Dermis microvascular lymphatic vessel endothelial cell (primary cell): ENCODE results near the gene PISD. TPM values are rescaled to one million over a fixed set of nuclear protein-coding genes. Genes with fewer than 3 reads are reported as not detected.

Experiments used
- DNase-seq, 2 donors: peaks; one replicate each; pipeline versions ENCODE4 v3.0.0 to v3.0.0-alpha.2; 2010; ENCODE audit warnings: low read depth in 2 of 2
- total RNA-seq: library from RNA; depleted of rRNA; stranded (reverse); fragments of >200 nt; gene quantifications from 2 replicates; pipeline ENCODE4 v1.2.1, GENCODE V29; 2014

Gene PISD
- total RNA-seq, 1 donor from 2014 or later: 19.8 TPM

- peak in 1 of 2 donors; percentile 42 for DNase-seq
These were observed 8.9 kb downstream of the PISD start for GRCh38 chr22:31652911-31653684.

DNA sequence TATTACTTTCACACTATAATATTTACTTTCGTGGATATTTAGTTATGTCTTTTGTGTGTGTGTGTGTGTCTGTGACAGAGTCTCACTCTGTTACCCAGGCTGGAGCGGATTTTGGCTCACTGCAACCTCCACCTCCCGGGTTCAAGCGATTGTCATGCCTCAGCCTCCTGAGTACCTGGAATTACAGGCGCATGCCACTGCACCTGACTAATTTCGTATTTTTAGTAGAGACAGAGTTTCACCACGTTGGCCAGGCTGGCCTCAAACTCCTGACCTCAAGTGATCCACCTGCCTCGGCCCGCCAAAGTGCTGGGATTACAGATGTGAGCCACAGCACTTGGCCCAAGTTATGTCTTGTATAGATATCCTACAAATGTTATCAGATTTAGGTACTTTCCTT, 9.9 kb downstream of the PISD start:
- DNase-seq: no peak

GRCh38 chr22:31651664-31652063, 10.4 kb downstream of the PISD start:
- DNase-seq: no peak

DNA sequence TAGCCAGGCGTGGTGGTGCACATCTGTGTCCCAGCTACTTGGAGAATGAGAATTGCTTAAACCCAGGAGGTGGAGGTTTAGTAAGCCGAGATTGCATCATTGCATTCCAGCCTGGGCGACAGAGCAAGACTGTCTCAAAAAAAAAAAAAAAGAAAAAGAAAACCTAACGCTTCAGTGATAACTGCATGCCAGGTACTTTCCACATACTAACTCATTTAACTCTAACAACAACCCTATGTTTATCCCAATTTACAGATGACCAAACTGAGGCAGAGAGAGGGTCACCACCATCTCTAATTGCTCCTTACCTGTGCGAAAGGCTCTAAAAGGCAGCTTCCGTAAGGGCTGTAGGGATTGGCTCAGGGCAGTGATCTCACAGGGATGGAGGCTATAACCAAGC, 11.6 kb downstream of the PISD start:
- DNase-seq: no peak

- DNase-seq: peak in 1 of 2 donors; percentile 80
These were observed 14.3 kb downstream of the PISD start for GRCh38 chr22:31647523-31648320.

DNA sequence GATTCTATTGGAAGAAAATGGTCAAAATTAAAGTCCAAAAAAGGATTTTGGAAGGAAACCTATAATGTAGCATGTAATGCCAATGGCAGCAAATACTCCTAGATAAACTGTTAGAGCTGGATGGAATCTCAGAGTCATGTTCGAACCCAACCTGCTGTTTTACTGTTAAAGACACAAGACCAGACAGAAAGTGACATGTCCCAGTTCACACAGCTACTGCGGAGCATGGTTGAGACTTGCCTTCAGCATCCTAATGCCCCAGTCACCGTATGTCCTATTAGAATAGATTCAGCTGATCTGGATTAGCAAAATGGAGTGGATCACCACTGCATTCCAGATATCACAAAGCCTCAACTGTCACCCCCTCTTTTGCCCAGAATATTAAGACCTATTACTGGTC, 14.9 kb downstream of the PISD start:
- DNase-seq: no peak

DNA sequence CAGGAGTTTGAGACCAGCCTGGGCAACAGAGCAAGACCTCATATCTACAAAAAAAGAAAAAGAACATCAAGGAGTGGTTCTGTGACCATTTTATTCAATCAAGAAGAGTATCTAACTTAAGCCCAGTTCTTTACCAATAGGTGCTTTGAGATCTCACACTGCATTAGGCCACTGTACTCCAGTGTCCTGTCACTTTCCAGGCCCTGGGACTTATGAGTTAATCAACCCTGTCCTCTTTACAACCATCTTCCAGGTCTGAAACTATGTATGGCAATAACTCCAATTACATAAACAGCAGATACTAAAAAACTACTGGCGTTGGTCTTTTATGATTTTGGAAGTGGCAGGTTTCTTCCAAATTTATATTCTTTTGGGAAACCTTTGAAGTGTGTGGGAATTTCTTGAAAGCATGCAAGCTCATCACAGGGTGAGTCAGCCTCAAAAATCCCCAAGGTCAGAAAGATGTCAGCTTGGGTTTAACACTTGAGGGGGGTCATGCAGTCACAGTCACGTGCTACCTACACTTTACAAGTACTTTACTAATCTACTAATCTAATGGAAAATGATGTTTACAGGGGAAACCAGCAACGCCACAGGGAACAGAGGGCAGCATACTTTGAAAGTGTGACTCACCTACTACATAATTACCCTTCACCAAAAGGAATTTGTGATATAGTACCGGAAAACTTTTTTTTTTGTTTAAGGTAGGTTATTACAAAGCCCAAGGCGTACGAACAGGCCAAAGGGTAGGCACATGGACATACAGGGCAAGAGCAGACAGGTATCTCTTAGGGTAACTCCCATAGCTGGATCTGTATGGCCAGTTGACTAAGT, 15.6 kb downstream of the PISD start:
- DNase-seq: peak; percentile 90 to 98

GRCh38 chr22:31639436-31640039, 22.5 kb downstream of the PISD start:
- no peak for DNase-seq

DNA sequence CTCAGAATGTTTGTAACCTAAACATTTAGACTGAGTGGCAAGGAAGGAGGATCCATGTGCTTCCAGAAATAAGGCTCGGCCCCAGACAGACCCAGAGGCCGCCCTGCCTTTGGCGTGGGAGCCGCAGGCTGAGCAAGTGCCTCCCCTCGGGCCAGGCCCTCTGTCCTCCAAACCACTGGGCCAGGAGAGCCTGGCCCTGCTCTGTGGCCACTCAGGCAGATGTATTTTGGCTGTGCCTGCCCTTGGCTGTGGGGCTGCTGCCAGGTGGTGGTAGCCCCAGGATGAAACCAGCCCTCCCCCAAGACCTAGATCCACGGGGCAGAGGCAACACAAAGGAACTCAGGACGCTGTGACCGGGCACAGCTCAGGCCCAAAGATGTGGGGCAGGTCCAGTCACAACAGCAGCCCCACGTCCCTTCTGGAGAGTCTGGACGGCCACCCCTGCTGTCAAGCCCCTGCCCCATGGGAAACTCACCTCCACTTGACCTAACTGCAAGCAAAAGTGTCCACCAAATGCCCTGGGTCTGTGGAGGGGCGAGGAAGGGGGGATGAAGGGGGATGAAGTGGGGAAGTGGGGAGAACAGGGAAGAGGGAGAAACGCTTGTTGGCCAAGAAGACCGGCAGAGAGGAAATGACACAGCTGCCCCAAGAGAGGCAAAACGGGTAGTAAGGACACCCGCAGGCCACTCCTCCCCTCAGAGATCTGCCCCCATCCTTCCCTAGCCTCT, 24.0 kb downstream of the PISD start:
- peak in 1 of 2 donors; percentile 57 for DNase-seq

- DNase-seq: no peak
These were observed 24.5 kb downstream of the PISD start for GRCh38 chr22:31637447-31637890.

DNA sequence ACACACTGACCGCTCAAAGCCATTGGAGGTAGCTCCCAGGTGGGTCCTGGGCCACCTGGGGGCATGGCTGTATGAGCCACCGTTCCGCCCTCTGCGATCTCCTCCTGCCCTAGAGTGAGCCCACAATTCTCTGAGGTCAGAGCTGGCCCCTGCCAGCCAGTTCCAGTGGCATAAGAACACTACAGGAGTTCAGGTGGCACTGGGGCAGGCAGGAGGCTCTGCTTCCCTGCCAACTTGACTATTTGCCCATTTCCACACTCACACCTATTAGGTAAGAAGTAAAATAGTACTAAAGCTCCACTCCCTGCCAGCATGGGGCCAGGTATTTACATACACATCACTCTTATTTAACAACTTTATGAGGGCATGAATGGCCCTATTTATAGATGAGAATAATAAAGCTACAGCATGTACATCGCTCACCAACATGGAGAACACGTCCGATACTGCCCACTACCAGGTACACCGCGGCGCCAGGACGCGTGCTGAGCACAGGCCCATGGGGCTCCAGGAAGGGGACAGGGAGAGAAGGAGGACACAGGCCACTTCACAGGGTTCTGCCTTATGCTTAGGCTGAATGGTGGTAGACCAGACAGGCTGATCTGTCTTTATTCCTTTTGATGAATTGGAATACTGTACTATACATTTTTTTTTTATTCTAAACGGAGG, 26.2 kb downstream of the PISD start:
- no peak for DNase-seq

GRCh38 chr22:31631436-31631835, 30.6 kb downstream of the PISD start:
- no peak for DNase-seq

DNA sequence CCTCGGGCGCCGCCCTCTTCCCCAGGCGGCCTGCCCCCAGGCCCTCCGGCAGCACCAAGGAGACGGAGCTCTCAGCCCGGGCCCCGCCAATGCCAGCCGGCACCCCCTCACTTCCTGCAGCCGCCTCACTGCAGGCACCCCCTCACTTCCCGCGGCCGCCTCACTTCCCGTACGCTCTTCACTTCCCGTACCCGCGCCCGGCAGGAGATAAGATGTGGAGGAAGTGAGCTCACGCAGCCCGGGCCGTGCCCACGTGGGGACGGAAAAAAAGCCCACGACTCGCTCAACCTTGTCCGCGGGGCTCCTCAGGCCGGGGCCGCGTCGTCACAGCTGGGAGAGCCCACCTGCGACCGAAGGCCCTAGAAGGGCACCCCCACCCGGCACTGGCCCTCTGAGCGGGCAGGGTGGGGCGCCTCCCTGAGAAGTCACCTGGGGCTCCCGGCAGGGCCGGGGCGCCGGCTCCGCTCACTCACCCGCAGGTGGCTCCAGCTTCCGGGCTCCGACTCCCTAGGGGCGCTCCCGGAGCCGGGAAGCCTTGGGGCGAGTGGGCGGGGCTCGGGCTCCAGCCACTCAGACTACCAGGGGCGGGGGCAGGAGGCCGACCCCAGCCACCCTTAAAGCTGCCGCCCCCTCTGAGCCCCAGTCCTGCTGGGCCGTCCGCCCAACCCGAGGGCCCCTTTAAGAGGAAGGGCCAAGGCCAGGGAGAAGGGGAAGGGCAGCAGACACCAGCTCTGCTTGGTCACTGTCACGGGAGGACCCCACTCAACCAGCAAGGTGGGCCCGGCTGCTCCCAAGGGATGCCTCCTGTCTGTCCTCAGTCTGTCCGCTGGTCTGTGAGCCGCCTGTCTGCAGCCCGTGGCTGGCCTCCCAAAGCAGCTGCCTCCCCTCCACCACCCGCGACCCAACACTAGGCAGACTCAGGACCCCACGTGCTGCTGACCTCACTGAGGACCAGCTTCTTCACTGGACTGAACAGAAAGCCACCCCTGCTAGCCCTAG, 31.4 kb downstream of the PISD start:
- DNase-seq: peak in 1 of 2 donors; percentile 90

GRCh38 chr22:31629741-31630184, 32.3 kb downstream of the PISD start:
- DNase-seq: no peak

- no peak for DNase-seq
These were observed 32.9 kb downstream of the PISD start for GRCh38 chr22:31628969-31629708.

GRCh38 chr22:31628362-31628761, 33.7 kb downstream of the PISD start:
- no peak for DNase-seq

- DNase-seq: peak in 1 of 2 donors; percentile 41
These were observed 34.7 kb downstream of the PISD start for GRCh38 chr22:31627223-31627731.
